Measurements from ENCODE around the gene INTS14.

Gene INTS14

DNA sequence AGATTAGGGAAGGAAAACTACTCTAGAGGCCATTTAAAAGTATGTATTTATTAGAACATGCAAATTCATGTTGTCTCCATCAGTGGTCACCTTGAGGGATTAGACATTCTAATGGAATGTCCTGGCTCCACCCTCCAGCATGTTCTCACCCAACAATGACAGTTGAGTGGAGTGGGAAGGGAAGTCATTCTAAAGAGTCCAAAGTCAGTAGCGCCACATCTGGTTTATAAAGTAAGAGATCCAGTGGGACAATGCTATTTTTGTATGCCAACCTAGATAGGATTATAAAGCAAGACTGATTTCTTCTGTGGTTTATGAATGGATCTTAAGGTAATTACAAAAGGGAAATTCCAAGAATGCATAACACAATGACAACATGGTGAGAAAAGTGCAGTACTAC lies 44.1 kb upstream of the INTS14 start:
- H3K79me2 ChIP-seq (ENCODE audit: insufficient read depth, low read length), result no peaks in the 10 kb centered on the region
- H3K27me3 ChIP-seq (ENCODE audit: insufficient read depth, low read length, poor library complexity), result no peaks in the 10 kb centered on the region
- no peak overlapping the region for H3K4me2 ChIP-seq (ENCODE audit: insufficient read depth, low read length)
- ATAC-seq (ENCODE audit: insufficient read depth, low read depth), result no peak
- H3K36me3 ChIP-seq (ENCODE audit: insufficient read depth, low read length), result peaks cover 16% of the 10 kb centered on the region; the same call in 1 of the 2 replicates
- H3K9me3 ChIP-seq (ENCODE audit: insufficient read depth, low read length, severe bottlenecking), result no peaks in the 10 kb centered on the region
- no peak for TF ChIP-seq EZH2 (IDR thresholded peaks at IDR 0.05; ENCODE audit: borderline replicate concordance, low read depth, low read length, severe bottlenecking)
- TF ChIP-seq, protein P1, sequence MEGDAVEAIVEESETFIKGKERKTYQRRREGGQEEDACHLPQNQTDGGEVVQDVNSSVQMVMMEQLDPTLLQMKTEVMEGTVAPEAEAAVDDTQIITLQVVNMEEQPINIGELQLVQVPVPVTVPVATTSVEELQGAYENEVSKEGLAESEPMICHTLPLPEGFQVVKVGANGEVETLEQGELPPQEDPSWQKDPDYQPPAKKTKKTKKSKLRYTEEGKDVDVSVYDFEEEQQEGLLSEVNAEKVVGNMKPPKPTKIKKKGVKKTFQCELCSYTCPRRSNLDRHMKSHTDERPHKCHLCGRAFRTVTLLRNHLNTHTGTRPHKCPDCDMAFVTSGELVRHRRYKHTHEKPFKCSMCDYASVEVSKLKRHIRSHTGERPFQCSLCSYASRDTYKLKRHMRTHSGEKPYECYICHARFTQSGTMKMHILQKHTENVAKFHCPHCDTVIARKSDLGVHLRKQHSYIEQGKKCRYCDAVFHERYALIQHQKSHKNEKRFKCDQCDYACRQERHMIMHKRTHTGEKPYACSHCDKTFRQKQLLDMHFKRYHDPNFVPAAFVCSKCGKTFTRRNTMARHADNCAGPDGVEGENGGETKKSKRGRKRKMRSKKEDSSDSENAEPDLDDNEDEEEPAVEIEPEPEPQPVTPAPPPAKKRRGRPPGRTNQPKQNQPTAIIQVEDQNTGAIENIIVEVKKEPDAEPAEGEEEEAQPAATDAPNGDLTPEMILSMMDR (IDR thresholded peaks at IDR 0.05; ENCODE audit: borderline replicate concordance, extremely low read depth, low read length, poor library complexity, severe bottlenecking), result no peak
- no peak for DNase-seq
- no peaks in the 10 kb centered on the region for H4K20me1 ChIP-seq (ENCODE audit: insufficient read depth, low read length)
- no peaks in the 10 kb centered on the region for H3K4me1 ChIP-seq (ENCODE audit: insufficient read depth, low read length)
- no peak overlapping the region for H3K4me3 ChIP-seq (ENCODE audit: low read depth in 1 of 2, low read length in 2 of 2)
- no peak overlapping the region for H2AFZ ChIP-seq (ENCODE audit: low read depth, low read length)
- H3K9ac ChIP-seq (ENCODE audit: low read depth, low read length), result no peak overlapping the region
- H3K27ac ChIP-seq (ENCODE audit: low read length), result no peak overlapping the region

DNA sequence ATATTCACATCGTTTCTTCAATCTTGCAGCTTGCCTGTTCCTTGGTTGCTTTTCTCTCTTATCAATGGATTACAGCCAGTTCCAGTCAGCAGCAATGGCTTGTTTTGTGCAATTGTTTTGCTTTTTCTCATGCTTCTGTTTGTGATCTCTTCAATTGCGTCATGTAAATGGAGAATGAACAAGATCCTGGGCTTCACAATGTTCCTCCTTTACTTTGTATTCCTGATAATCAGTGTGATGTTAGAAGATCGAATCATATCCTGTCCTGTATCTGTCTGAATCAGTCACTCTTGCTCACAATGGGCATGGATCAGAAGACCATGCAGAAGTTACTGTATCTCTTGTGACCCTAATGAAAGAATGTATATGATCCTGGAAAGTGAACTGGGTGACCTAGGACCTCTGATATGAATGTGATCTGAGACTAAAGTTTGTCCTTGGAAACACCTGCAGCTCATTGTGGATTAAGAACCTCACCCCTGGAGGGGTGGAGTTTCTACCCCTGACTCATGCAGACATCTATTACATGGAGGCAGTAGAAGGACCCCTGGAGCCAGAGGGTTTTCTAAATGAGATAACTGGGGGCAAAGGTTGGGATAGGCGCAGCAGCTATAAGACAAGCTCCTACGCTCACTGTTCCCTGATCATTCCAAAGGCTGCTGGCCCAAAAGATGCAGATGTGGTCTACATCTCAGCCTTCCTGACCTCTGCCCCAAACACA lies 43.0 kb upstream of the INTS14 start:
- Histone ChIP-seq H3K27ac (ENCODE audit: low read length) (no peak overlapping the region), H3K27me3 (ENCODE audit: insufficient read depth, low read length, poor library complexity) (no peaks in the 10 kb centered on the region), H3K36me3 (ENCODE audit: insufficient read depth, low read length) (peaks cover 16% of the 10 kb centered on the region; the same call in 1 of the 2 replicates), H3K4me3 (ENCODE audit: low read depth in 1 of 2, low read length in 2 of 2) (no peak overlapping the region), H4K20me1 (ENCODE audit: insufficient read depth, low read length) (no peaks in the 10 kb centered on the region), H3K4me1 (ENCODE audit: insufficient read depth, low read length) (no peaks in the 10 kb centered on the region), H2AFZ (ENCODE audit: low read depth, low read length) (no peak overlapping the region), H3K9ac (ENCODE audit: low read depth, low read length) (no peak overlapping the region), H3K4me2 (ENCODE audit: insufficient read depth, low read length) (no peak overlapping the region), H3K9me3 (ENCODE audit: insufficient read depth, low read length, severe bottlenecking) (no peaks in the 10 kb centered on the region), H3K79me2 (ENCODE audit: insufficient read depth, low read length) (no peaks in the 10 kb centered on the region)
- ATAC-seq (ENCODE audit: insufficient read depth, low read depth), result no peak
- TF ChIP-seq, protein P1 (IDR thresholded peaks at IDR 0.05; ENCODE audit: borderline replicate concordance, extremely low read depth, low read length, poor library complexity, severe bottlenecking), result no peak
- no peak for TF ChIP-seq EZH2 (IDR thresholded peaks at IDR 0.05; ENCODE audit: borderline replicate concordance, low read depth, low read length, severe bottlenecking)
- no peak for DNase-seq

DNA sequence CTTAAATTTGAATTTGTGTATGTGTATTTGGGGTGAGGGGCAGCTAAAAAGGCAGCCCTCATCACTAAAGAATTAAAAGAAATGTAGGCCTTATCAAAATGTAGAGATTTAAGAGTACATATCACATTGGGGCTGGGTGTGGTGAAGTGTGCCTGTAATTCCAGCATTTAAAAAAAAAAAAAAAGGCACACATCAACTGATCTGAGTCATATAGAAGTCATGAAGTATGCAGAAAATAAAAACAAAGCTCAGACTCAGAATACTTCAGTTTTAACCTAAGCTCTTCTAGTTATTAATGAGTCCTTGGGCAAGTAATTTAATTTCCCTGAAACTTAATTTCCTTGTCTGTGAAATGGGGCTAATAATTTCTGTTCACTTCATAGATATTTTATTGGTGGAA lies 42.4 kb upstream of the INTS14 start:
- Histone ChIP-seq H4K20me1 (ENCODE audit: insufficient read depth, low read length) (no peaks in the 10 kb centered on the region), H3K4me1 (ENCODE audit: insufficient read depth, low read length) (no peaks in the 10 kb centered on the region), H2AFZ (ENCODE audit: low read depth, low read length) (no peak overlapping the region), H3K4me3 (ENCODE audit: low read depth in 1 of 2, low read length in 2 of 2) (no peak overlapping the region), H3K27ac (ENCODE audit: low read length) (no peak overlapping the region), H3K9me3 (ENCODE audit: insufficient read depth, low read length, severe bottlenecking) (no peaks in the 10 kb centered on the region), H3K36me3 (ENCODE audit: insufficient read depth, low read length) (peaks cover 16% of the 10 kb centered on the region; the same call in 1 of the 2 replicates), H3K79me2 (ENCODE audit: insufficient read depth, low read length) (no peaks in the 10 kb centered on the region), H3K4me2 (ENCODE audit: insufficient read depth, low read length) (no peak overlapping the region), H3K9ac (ENCODE audit: low read depth, low read length) (no peak overlapping the region), H3K27me3 (ENCODE audit: insufficient read depth, low read length, poor library complexity) (no peaks in the 10 kb centered on the region)
- no peak for DNase-seq
- no peak for ATAC-seq (ENCODE audit: insufficient read depth, low read depth)
- no peak for TF ChIP-seq EZH2 (IDR thresholded peaks at IDR 0.05; ENCODE audit: borderline replicate concordance, low read depth, low read length, severe bottlenecking)
- TF ChIP-seq, protein P1 (IDR thresholded peaks at IDR 0.05; ENCODE audit: borderline replicate concordance, extremely low read depth, low read length, poor library complexity, severe bottlenecking), result no peak
